Bronchial epithelial cell (primary cell): ENCODE measurements around the gene TMEM150C. TPM values are rescaled to one million over a fixed set of nuclear protein-coding genes. Genes with fewer than 3 reads are reported as not detected.
A peak's percentile ranks its signal among the peaks of the same experiment; 100 is the strongest.
"Not testable (repeated sequence)": the region's sequence is repeated elsewhere in the genome, so short reads cannot be mapped to it uniquely, and the experiment has no call there.

Experiments used
- DNase-seq: peaks from one replicate; pipeline ENCODE4 v3.0.0-alpha.2; 2010; ENCODE audit warnings: low read depth
- FAIRE-seq: peaks from 2 replicates; lab custom pipeline; 2011; peaks lifted over from hg19 to GRCh38; lab: Jason Lieb, UNC
- H3K27me3 ChIP-seq: 2 replicates; pipeline ENCODE4 v1.5.1; 2011; ENCODE audit warnings: low read length; ENCODE audit not compliant: control insufficient read depth, insufficient read depth
- H3K36me3 ChIP-seq: 2 replicates; pipeline ENCODE4 v1.5.1; 2011; ENCODE audit warnings: low read length; ENCODE audit not compliant: control insufficient read depth, insufficient read depth
- H3K4me3 ChIP-seq: 2 replicates; pipeline ENCODE4 v1.5.1; 2011; ENCODE audit warnings: mild to moderate bottlenecking, low read depth, low read length, control low read depth
- total RNA-seq: library from RNA; depleted of rRNA; stranded (reverse); fragments of >200 nt; gene quantifications from 2 replicates; pipeline ENCODE4 v1.2.1, GENCODE V29; 2014
- TF ChIP-seq, protein P1 (sequence below): IDR thresholded peaks from 2 replicates; pipeline ENCODE4 v1.5.1; 2011; ENCODE audit warnings: mild to moderate bottlenecking, moderate library complexity, low read length, control low read depth, inconsistent platforms; ENCODE audit not compliant: insufficient read depth, severe bottlenecking

The TMEM150C gene
- total RNA-seq, 1 donor from 2014 or later = under 0.01 TPM

DNA sequence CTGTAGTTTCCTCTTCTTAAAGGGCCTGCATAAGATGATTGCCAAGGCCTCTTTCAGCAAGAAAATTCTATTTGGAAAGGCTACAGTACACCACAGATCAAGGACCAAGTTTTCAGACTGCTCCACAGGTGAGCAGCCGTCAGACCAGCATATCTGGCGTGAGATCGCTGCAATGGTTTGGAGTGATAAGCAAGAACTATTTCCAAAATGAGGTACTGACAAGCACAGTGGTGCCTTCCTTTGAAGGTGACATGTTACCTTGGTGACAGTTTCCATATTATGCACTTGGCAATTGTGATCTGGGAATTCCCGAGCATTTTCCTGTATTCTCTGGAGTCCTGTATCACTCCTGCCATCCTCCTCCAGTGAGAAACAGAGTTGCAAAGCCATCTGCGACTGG lies 7.3 kb upstream of the TMEM150C start:
- no peak overlapping the region for H3K4me3 ChIP-seq
- no peaks in the 10 kb centered on the region for H3K36me3 ChIP-seq
- FAIRE-seq (no peak), DNase-seq (no peak)
- TF ChIP-seq, protein P1, sequence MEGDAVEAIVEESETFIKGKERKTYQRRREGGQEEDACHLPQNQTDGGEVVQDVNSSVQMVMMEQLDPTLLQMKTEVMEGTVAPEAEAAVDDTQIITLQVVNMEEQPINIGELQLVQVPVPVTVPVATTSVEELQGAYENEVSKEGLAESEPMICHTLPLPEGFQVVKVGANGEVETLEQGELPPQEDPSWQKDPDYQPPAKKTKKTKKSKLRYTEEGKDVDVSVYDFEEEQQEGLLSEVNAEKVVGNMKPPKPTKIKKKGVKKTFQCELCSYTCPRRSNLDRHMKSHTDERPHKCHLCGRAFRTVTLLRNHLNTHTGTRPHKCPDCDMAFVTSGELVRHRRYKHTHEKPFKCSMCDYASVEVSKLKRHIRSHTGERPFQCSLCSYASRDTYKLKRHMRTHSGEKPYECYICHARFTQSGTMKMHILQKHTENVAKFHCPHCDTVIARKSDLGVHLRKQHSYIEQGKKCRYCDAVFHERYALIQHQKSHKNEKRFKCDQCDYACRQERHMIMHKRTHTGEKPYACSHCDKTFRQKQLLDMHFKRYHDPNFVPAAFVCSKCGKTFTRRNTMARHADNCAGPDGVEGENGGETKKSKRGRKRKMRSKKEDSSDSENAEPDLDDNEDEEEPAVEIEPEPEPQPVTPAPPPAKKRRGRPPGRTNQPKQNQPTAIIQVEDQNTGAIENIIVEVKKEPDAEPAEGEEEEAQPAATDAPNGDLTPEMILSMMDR = no peak
- no peaks in the 10 kb centered on the region for H3K27me3 ChIP-seq

DNA sequence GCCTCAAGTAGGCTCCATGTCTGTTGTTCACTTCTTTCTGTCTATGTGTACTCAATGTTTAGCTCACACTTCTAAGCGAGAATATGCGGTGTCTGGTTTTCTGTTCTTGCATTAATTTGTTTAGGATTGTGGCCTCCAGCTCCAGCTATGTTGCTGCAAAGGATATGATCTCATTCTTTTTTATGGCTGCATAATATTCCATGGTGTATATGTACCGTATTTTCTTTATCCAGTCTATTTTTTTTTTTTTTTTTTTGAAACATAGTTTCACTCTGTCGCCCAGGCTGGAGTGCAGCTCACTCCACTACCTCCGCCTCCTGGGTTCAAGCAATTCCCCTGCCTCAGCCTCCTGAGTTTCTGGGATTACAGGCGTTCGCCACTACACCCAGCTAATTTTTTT lies 5.7 kb upstream of the TMEM150C start:
- Histone ChIP-seq H3K4me3 (no peak overlapping the region), H3K27me3 (peaks cover under 1% of the 10 kb centered on the region), H3K36me3 (no peaks in the 10 kb centered on the region)
- TF ChIP-seq, protein P1 = no peak
- FAIRE-seq = no peak
- DNase-seq = no peak

DNA sequence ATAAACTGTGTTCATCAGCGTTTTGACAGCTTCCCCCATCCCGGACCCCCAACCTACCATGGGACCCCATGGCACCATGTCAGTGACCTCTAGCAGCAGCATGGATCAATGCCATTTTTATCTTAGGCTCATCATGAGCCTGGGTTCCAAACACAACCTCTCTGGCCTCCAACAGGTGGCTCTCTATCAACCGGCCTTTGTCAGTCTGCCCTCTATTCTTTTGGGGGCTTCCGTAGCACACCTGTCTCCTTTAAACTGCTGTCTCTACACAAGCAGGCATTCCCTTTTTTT lies 721 bp upstream of the TMEM150C start:
- H3K27me3 ChIP-seq = peaks cover 7% of the 10 kb centered on the region
- DNase-seq (no peak), FAIRE-seq (no peak)
- no peak overlapping the region for H3K4me3 ChIP-seq
- no peaks in the 10 kb centered on the region for H3K36me3 ChIP-seq
- TF ChIP-seq, protein P1 = no peak

DNA sequence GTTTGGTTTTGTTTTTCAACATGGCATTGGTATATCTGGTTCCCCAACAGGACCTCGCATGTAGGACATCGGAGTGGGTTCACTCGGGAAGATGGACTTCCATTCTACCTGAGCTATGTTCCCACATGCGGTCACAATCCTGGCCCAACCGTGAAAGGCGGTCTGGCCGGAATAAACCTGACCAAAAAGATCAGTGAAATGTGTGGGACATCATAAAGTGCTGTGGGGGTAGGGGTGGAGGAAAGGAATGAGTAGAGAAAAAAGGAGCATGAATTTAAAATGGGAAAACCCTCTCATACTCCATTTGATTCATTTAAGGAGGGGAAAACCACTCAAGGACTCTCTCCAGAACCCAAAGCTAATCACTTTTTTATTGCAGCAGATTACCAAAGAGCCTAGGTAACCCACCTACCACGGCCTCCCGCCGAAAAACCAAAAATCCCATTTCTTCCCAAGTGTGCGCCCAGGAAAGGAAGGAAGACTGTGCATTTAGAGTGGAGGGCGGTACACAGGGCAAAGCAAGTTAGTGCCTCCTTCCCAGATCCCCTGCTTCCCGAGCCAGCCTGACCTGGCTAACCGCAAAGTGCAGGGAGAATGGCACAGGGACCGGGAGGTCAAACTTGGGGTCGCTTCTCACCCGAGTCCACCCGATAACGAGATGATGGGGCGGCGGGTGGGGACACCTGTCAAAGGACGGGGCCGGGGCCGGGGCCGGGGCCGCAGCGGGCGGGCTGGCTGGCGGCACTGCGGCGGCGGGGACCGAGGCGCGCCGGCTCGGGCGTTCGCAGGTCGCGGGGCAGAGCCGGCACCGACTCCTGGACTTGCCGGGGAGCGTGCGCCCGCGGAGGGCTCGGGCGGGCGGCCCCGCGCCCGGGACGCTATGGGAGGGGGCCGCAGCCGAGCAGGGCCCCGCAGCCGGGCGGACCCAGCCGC lies 669 bp downstream of the TMEM150C start:
- Histone ChIP-seq H3K4me3 (peak overlapping the region; percentile 24), H3K27me3 (peaks cover 7% of the 10 kb centered on the region), H3K36me3 (no peaks in the 10 kb centered on the region)
- no peak for FAIRE-seq
- no peak for DNase-seq
- TF ChIP-seq, protein P1 = no peak

DNA sequence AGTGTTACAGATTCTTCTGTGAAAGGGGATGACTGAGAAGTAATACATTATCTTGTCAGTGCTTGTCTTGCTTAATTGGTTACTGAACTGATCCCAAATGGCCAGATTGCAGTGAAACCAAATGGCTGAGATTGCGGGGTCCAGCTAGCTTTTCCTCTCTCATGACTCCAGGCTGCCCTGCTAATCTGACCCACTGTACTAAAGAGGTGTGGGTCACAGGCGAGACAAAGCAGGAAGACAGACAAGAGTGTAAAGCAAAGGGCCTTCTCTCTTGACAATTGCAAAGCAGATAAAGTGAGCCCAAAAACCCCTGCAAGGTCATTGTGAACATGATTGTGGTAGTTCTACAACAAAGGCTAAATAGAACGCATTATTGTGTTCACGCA lies 2.1 kb downstream of the TMEM150C start:
- no peak overlapping the region for H3K4me3 ChIP-seq
- H3K27me3 ChIP-seq = peaks cover 7% of the 10 kb centered on the region
- TF ChIP-seq, protein P1 = no peak
- FAIRE-seq = no peak
- DNase-seq = no peak
- H3K36me3 ChIP-seq = no peaks in the 10 kb centered on the region

DNA sequence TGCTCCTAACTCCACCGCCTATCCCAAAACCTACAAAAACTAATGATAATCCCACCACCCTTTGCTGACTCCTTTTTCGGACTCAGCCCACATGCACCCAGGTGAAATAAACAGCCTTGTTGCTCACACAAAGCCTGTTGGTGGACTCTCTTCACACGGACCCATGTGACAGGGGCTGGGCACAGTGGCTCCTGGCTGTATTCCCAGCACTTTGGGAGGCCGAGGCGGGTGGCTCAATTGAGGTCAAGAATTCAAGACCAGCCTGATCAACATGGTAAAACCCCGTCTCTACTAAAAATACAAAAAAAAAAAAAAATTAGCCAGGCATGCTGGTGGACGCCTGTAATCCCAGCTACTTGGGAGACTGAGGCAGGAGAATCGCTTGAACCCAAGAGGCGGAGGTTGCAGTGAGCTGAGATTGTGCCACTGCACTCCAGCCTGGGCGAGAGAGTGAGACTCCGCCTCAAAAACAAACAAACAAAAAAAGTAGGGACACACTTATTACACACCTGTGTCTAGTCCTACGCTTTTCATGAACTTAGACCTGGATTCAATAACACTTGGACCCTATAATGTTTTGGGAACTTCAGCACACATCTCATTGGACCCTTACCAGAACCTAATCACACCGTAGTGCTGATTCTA lies 2.6 kb downstream of the TMEM150C start:
- H3K27me3 ChIP-seq, H3K4me3 ChIP-seq, H3K36me3 ChIP-seq, DNase-seq, FAIRE-seq: not testable (repeated sequence)
